ENCODE data around the gene BDP1.
"Not testable (repeated sequence)": the region's sequence is repeated elsewhere in the genome, so short reads cannot be mapped to it uniquely, and the experiment has no call there.

BDP1 gene

GRCh38 chr5:71461360-71461759, 5.9 kb downstream of the BDP1 start:
- H3K4me1 ChIP-seq (ENCODE audit: control insufficient read depth in 2 of 2, insufficient read depth in 2 of 2, low read length in 2 of 2) = peaks cover 5% of the 10 kb centered on the region in 2 donors
- no peak overlapping the region for H3K27ac ChIP-seq (ENCODE audit: low read depth in 2 of 2, low read length in 2 of 2)
- no peak overlapping the region for H3K9ac ChIP-seq (ENCODE audit: low read depth in 1 of 2, low read length in 2 of 2)
- H3K36me3 ChIP-seq (ENCODE audit: control insufficient read depth in 2 of 2, insufficient read depth in 2 of 2, low read length in 2 of 2) = peaks cover 53 to 54% of the 10 kb centered on the region in 2 donors
- no peak overlapping the region for H3K4me3 ChIP-seq (ENCODE audit: low read length in 2 of 2)
- no peaks in the 10 kb centered on the region for H3K9me3 ChIP-seq (ENCODE audit: control insufficient read depth in 2 of 2, low read length in 2 of 2)
- no peaks in the 10 kb centered on the region for H3K27me3 ChIP-seq (ENCODE audit: control insufficient read depth in 2 of 2, insufficient read depth in 2 of 2, low read length in 2 of 2)

- no peak overlapping the region for H3K4me3 ChIP-seq (ENCODE audit: low read length in 2 of 2)
- no peak overlapping the region for H3K27ac ChIP-seq (ENCODE audit: low read depth in 2 of 2, low read length in 2 of 2)
- no peak overlapping the region for H3K9ac ChIP-seq (ENCODE audit: low read depth in 1 of 2, low read length in 2 of 2)
- no peaks in the 10 kb centered on the region for H3K27me3 ChIP-seq (ENCODE audit: control insufficient read depth in 2 of 2, insufficient read depth in 2 of 2, low read length in 2 of 2)
- no peaks in the 10 kb centered on the region for H3K9me3 ChIP-seq (ENCODE audit: control insufficient read depth in 2 of 2, low read length in 2 of 2)
- peaks cover 37 to 42% of the 10 kb centered on the region in 2 donors for H3K36me3 ChIP-seq (ENCODE audit: control insufficient read depth in 2 of 2, insufficient read depth in 2 of 2, low read length in 2 of 2)
- no peaks in the 10 kb centered on the region for H3K4me1 ChIP-seq (ENCODE audit: control insufficient read depth in 2 of 2, insufficient read depth in 2 of 2, low read length in 2 of 2)
Observed at GRCh38 chr5:71471193-71471592, 15.7 kb downstream of the BDP1 start.

DNA sequence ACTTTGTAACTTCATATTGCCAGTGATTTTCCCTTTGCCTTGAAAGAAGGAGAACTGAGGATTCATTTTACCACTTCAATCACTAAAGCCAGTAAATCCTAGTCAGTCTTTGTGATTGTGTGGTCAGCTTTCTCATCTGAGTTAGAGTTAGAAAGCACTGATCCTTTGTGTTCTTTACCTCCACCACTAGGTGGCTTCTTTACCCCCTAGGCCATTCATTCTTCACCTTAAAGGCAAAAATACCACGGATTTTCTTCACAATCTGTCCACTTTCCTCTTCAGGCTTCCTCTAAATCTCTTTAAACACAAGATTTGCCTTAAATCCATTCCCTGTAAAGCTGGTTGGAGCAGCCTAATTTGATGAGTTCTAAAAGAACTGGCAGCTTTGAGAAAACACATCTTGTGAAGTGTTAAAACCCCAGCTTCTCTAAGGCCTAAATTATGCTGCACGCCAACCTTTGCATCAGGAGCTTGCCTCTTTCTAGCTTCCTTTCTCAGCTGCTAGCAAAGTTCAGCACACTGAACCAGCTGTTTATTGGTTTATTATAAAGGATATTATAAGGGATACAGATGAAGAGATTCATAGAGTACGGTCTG, 20.4 kb downstream of the BDP1 start:
- no peaks in the 10 kb centered on the region for H3K9me3 ChIP-seq (ENCODE audit: control insufficient read depth in 2 of 2, low read length in 2 of 2)
- H3K4me3 ChIP-seq (ENCODE audit: low read length in 2 of 2) = no peak overlapping the region
- H3K27me3 ChIP-seq (ENCODE audit: control insufficient read depth in 2 of 2, insufficient read depth in 2 of 2, low read length in 2 of 2) = no peaks in the 10 kb centered on the region
- no peak overlapping the region for H3K9ac ChIP-seq (ENCODE audit: low read depth in 1 of 2, low read length in 2 of 2)
- peaks cover 19 to 32% of the 10 kb centered on the region in 2 donors for H3K36me3 ChIP-seq (ENCODE audit: control insufficient read depth in 2 of 2, insufficient read depth in 2 of 2, low read length in 2 of 2)
- H3K27ac ChIP-seq (ENCODE audit: low read depth in 2 of 2, low read length in 2 of 2) = no peak overlapping the region
- no peaks in the 10 kb centered on the region for H3K4me1 ChIP-seq (ENCODE audit: control insufficient read depth in 2 of 2, insufficient read depth in 2 of 2, low read length in 2 of 2)

- H3K9ac ChIP-seq (ENCODE audit: low read depth in 1 of 2, low read length in 2 of 2) = no peak overlapping the region
- no peak overlapping the region for H3K4me3 ChIP-seq (ENCODE audit: low read length in 2 of 2)
- peaks cover 35% of the 10 kb centered on the region in 2 donors for H3K36me3 ChIP-seq (ENCODE audit: control insufficient read depth in 2 of 2, insufficient read depth in 2 of 2, low read length in 2 of 2)
- no peaks in the 10 kb centered on the region for H3K9me3 ChIP-seq (ENCODE audit: control insufficient read depth in 2 of 2, low read length in 2 of 2)
- H3K4me1 ChIP-seq (ENCODE audit: control insufficient read depth in 2 of 2, insufficient read depth in 2 of 2, low read length in 2 of 2) = peaks cover 0 to 2% of the 10 kb centered on the region in 2 donors
- no peaks in the 10 kb centered on the region for H3K27me3 ChIP-seq (ENCODE audit: control insufficient read depth in 2 of 2, insufficient read depth in 2 of 2, low read length in 2 of 2)
- H3K27ac ChIP-seq (ENCODE audit: low read depth in 2 of 2, low read length in 2 of 2) = no peak overlapping the region
Observed at GRCh38 chr5:71481441-71481840, 26.0 kb downstream of the BDP1 start.

DNA sequence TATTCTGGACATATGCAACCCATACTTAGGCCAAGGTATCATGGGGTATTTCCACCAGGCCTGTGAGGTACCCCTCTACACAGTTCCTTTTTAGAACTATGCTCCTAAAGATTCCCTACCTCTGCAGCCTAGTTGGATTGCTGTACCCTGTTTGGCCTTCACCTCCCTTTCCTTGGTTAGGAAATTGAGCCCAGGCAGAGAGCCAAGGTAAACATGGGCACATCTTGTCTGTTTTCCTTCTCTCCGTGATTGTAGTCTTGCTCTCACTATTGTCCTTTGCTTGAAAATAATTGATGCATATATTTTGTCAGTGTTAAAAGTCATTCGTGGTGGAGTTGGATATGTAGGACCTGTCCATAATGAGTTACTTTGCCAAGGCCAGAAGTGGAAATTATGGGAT, 26.7 kb downstream of the BDP1 start:
- H3K4me3 ChIP-seq (ENCODE audit: low read length in 2 of 2) = no peak overlapping the region
- H3K36me3 ChIP-seq (ENCODE audit: control insufficient read depth in 2 of 2, insufficient read depth in 2 of 2, low read length in 2 of 2) = peaks cover 36 to 39% of the 10 kb centered on the region in 2 donors
- no peak overlapping the region for H3K27ac ChIP-seq (ENCODE audit: low read depth in 2 of 2, low read length in 2 of 2)
- peaks cover 0 to 2% of the 10 kb centered on the region in 2 donors for H3K4me1 ChIP-seq (ENCODE audit: control insufficient read depth in 2 of 2, insufficient read depth in 2 of 2, low read length in 2 of 2)
- H3K9ac ChIP-seq (ENCODE audit: low read depth in 1 of 2, low read length in 2 of 2) = no peak overlapping the region
- H3K27me3 ChIP-seq (ENCODE audit: control insufficient read depth in 2 of 2, insufficient read depth in 2 of 2, low read length in 2 of 2) = no peaks in the 10 kb centered on the region
- H3K9me3 ChIP-seq (ENCODE audit: control insufficient read depth in 2 of 2, low read length in 2 of 2) = no peaks in the 10 kb centered on the region

DNA sequence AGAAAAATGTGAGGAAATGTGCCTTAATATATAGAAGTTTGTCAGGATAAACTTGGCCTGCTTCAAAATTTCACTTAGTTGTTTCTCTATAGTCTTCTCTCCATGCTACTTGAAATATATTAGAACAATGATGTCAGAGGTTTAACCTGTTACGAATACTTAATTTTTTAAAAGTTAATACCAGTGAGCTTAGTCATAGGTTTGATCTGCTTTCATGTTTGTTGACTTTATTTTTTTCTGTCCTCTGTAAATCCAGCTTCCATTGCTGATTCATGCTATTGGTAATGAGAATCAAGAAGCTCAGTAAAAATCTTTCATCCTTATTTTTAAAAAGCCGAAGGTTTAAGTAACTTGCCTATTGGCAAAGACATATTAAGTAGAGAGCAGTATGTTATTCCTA, 27.9 kb downstream of the BDP1 start:
- peaks cover 37 to 39% of the 10 kb centered on the region in 2 donors for H3K36me3 ChIP-seq (ENCODE audit: control insufficient read depth in 2 of 2, insufficient read depth in 2 of 2, low read length in 2 of 2)
- no peaks in the 10 kb centered on the region for H3K27me3 ChIP-seq (ENCODE audit: control insufficient read depth in 2 of 2, insufficient read depth in 2 of 2, low read length in 2 of 2)
- peaks cover 0 to 2% of the 10 kb centered on the region in 2 donors for H3K4me1 ChIP-seq (ENCODE audit: control insufficient read depth in 2 of 2, insufficient read depth in 2 of 2, low read length in 2 of 2)
- no peak overlapping the region for H3K4me3 ChIP-seq (ENCODE audit: low read length in 2 of 2)
- H3K9ac ChIP-seq (ENCODE audit: low read depth in 1 of 2, low read length in 2 of 2) = no peak overlapping the region
- no peak overlapping the region for H3K27ac ChIP-seq (ENCODE audit: low read depth in 2 of 2, low read length in 2 of 2)
- no peaks in the 10 kb centered on the region for H3K9me3 ChIP-seq (ENCODE audit: control insufficient read depth in 2 of 2, low read length in 2 of 2)

GRCh38 chr5:71492817-71493615, 37.6 kb downstream of the BDP1 start:
- Histone ChIP-seq H3K9ac (ENCODE audit: low read depth in 1 of 2, low read length in 2 of 2) (no peak overlapping the region), H3K27me3 (ENCODE audit: control insufficient read depth in 2 of 2, insufficient read depth in 2 of 2, low read length in 2 of 2) (no peaks in the 10 kb centered on the region), H3K9me3 (ENCODE audit: control insufficient read depth in 2 of 2, low read length in 2 of 2) (no peaks in the 10 kb centered on the region), H3K4me3 (ENCODE audit: low read length in 2 of 2) (no peak overlapping the region), H3K36me3 (ENCODE audit: control insufficient read depth in 2 of 2, insufficient read depth in 2 of 2, low read length in 2 of 2) (peaks cover 33 to 45% of the 10 kb centered on the region in 2 donors), H3K27ac (ENCODE audit: low read depth in 2 of 2, low read length in 2 of 2) (no peak overlapping the region), H3K4me1 (ENCODE audit: control insufficient read depth in 2 of 2, insufficient read depth in 2 of 2, low read length in 2 of 2) (no peaks in the 10 kb centered on the region)

- H3K27me3 ChIP-seq (ENCODE audit: control insufficient read depth in 2 of 2, insufficient read depth in 2 of 2, low read length in 2 of 2); H3K9ac ChIP-seq (ENCODE audit: low read depth in 1 of 2, low read length in 2 of 2); H3K4me1 ChIP-seq (ENCODE audit: control insufficient read depth in 2 of 2, insufficient read depth in 2 of 2, low read length in 2 of 2); H3K9me3 ChIP-seq (ENCODE audit: control insufficient read depth in 2 of 2, low read length in 2 of 2); H3K27ac ChIP-seq (ENCODE audit: low read depth in 2 of 2, low read length in 2 of 2); H3K4me3 ChIP-seq (ENCODE audit: low read length in 2 of 2): not testable (repeated sequence)
- H3K36me3 ChIP-seq (ENCODE audit: control insufficient read depth in 2 of 2, insufficient read depth in 2 of 2, low read length in 2 of 2) = peaks cover 36 to 46% of the 10 kb centered on the region in 2 donors
Observed at GRCh38 chr5:71494202-71494601, 38.8 kb downstream of the BDP1 start.

DNA sequence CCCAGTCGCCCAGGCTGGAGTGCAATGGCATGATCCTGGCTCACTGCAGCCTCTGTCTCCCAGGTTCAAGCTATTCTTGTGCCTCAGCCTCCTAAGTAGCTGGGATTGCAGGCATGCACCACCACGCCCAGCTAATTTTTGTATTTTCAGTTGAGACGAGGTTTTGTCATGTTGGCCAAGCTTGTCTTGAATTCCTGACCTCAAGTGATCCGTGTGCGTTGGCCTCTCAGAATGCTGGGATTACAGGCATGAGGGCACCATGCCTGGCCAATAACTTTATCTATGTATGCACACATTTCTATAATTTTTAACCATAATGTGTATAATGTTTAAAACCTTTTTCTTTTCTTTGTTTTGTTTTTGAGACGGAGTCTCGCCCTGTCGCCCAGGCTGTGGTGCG, 43.3 kb downstream of the BDP1 start:
- H3K36me3 ChIP-seq (ENCODE audit: control insufficient read depth in 2 of 2, insufficient read depth in 2 of 2, low read length in 2 of 2) = peaks cover 27 to 36% of the 10 kb centered on the region in 2 donors
- H3K4me3 ChIP-seq (ENCODE audit: low read length in 2 of 2); H3K27ac ChIP-seq (ENCODE audit: low read depth in 2 of 2, low read length in 2 of 2); H3K4me1 ChIP-seq (ENCODE audit: control insufficient read depth in 2 of 2, insufficient read depth in 2 of 2, low read length in 2 of 2); H3K9ac ChIP-seq (ENCODE audit: low read depth in 1 of 2, low read length in 2 of 2); H3K27me3 ChIP-seq (ENCODE audit: control insufficient read depth in 2 of 2, insufficient read depth in 2 of 2, low read length in 2 of 2); H3K9me3 ChIP-seq (ENCODE audit: control insufficient read depth in 2 of 2, low read length in 2 of 2): not testable (repeated sequence)

DNA sequence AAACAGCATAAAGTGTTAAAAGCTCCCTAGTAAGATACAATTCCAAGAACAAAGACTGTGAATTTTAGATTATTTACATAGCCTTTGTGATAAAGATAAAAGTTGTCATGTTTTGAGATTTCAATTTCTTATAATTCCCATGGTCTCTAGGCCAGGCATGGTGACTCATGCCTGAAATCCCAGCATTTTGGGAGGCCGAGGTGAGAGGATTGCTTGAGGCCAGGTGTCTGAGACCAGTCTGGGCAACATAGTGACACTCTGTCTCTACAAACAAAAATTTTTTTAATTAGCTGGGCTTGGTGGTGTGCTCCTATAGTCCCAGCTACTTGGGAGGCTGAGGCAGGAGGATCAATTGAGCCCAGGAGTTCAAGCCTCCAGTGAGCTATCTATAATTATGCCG, 48.1 kb downstream of the BDP1 start:
- no peaks in the 10 kb centered on the region for H3K9me3 ChIP-seq (ENCODE audit: control insufficient read depth in 2 of 2, low read length in 2 of 2)
- H3K36me3 ChIP-seq (ENCODE audit: control insufficient read depth in 2 of 2, insufficient read depth in 2 of 2, low read length in 2 of 2) = peaks cover 33 to 38% of the 10 kb centered on the region in 2 donors
- H3K27me3 ChIP-seq (ENCODE audit: control insufficient read depth in 2 of 2, insufficient read depth in 2 of 2, low read length in 2 of 2) = no peaks in the 10 kb centered on the region
- no peak overlapping the region for H3K9ac ChIP-seq (ENCODE audit: low read depth in 1 of 2, low read length in 2 of 2)
- H3K27ac ChIP-seq (ENCODE audit: low read depth in 2 of 2, low read length in 2 of 2) = no peak overlapping the region
- H3K4me1 ChIP-seq (ENCODE audit: control insufficient read depth in 2 of 2, insufficient read depth in 2 of 2, low read length in 2 of 2) = no peaks in the 10 kb centered on the region
- H3K4me3 ChIP-seq (ENCODE audit: low read length in 2 of 2) = no peak overlapping the region
